ENCODE data around the gene TAS2R1.
A peak's percentile ranks its signal among the peaks of the same experiment; 100 is the strongest.

Gene TAS2R1

GRCh38 chr5:9657819-9658218 lies 27.7 kb upstream of the TAS2R1 start:
- ChIA-PET POLR2A (no interaction called here), CTCF (interaction anchor here (0.7 kb wide), 1 partner anchor 9 kb away, joined by 3 read pairs; no protein-coding TSS in a partner anchor)
- no peak overlapping the region for H3K4me3 ChIP-seq (ENCODE audit: low read depth, low read length)
- TF ChIP-seq CTCF (IDR thresholded peaks at IDR 0.05; ENCODE audit: insufficient read depth, low read length, missing control alignments), result no peak
- DNase-seq (ENCODE audit: low read depth, low spot score), result no peak

- TF ChIP-seq CTCF (IDR thresholded peaks at IDR 0.05; ENCODE audit: insufficient read depth, low read length, missing control alignments), result no peak
- CTCF ChIA-PET, result no interaction called here
- POLR2A ChIA-PET, result no interaction called here
- no peak for DNase-seq (ENCODE audit: low read depth, low spot score)
- no peak overlapping the region for H3K4me3 ChIP-seq (ENCODE audit: low read depth, low read length)
Measured at GRCh38 chr5:9655641-9656040, 25.5 kb upstream of the TAS2R1 start.

- ChIA-PET POLR2A (interaction anchor here (1.3 kb wide), 1 partner anchor 31 kb away, joined by 3 read pairs; no protein-coding TSS in a partner anchor), CTCF (interaction anchor here (3.2 kb wide), 1 partner anchor 11 kb away, joined by 13 read pairs; no protein-coding TSS in a partner anchor)
- H3K4me3 ChIP-seq (ENCODE audit: low read depth, low read length), result no peak overlapping the region
- DNase-seq (ENCODE audit: low read depth, low spot score), result peak; percentile 84
- no peak for TF ChIP-seq CTCF (IDR thresholded peaks at IDR 0.05; ENCODE audit: insufficient read depth, low read length, missing control alignments)
Measured at GRCh38 chr5:9654886-9655285, 24.7 kb upstream of the TAS2R1 start.

- DNase-seq (ENCODE audit: low read depth, low spot score), result peak; percentile 88
- no peak overlapping the region for H3K4me3 ChIP-seq (ENCODE audit: low read depth, low read length)
- no peak for TF ChIP-seq CTCF (IDR thresholded peaks at IDR 0.05; ENCODE audit: insufficient read depth, low read length, missing control alignments)
- CTCF ChIA-PET, result interaction anchor here (1.1 to 3.2 kb wide), 3 partner anchors 10 to 110 kb away, joined by 3 to 13 read pairs (median 4); no protein-coding TSS in a partner anchor
- POLR2A ChIA-PET, result interaction anchor here (0.6 to 1.3 kb wide), 2 partner anchors 32 to 199 kb away, joined by 3 read pairs; no protein-coding TSS in a partner anchor
Measured at GRCh38 chr5:9653811-9654210, 23.7 kb upstream of the TAS2R1 start.

GRCh38 chr5:9653061-9653460 lies 22.9 kb upstream of the TAS2R1 start:
- no peak overlapping the region for H3K4me3 ChIP-seq (ENCODE audit: low read depth, low read length)
- TF ChIP-seq CTCF (IDR thresholded peaks at IDR 0.05; ENCODE audit: insufficient read depth, low read length, missing control alignments), result no peak
- POLR2A ChIA-PET, result no interaction called here
- CTCF ChIA-PET, result interaction anchor here (0.8 to 3.2 kb wide), 4 partner anchors 9 to 109 kb away, joined by 3 to 13 read pairs (median 4); no protein-coding TSS in a partner anchor
- DNase-seq (ENCODE audit: low read depth, low spot score), result no peak

- POLR2A ChIA-PET, result no interaction called here
- CTCF ChIA-PET, result interaction anchor here (1.2 to 3.2 kb wide), 2 partner anchors 8 to 11 kb away, joined by 3 to 13 read pairs; no protein-coding TSS in a partner anchor
- no peak for DNase-seq (ENCODE audit: low read depth, low spot score)
- TF ChIP-seq CTCF (IDR thresholded peaks at IDR 0.05; ENCODE audit: insufficient read depth, low read length, missing control alignments), result no peak
- no peak overlapping the region for H3K4me3 ChIP-seq (ENCODE audit: low read depth, low read length)
Measured at GRCh38 chr5:9652295-9652694, 22.1 kb upstream of the TAS2R1 start.
